ENCODE results near the gene BPHL.
"Not testable (repeated sequence)": the region's sequence is repeated elsewhere in the genome, so short reads cannot be mapped to it uniquely, and the experiment has no call there.

DNA sequence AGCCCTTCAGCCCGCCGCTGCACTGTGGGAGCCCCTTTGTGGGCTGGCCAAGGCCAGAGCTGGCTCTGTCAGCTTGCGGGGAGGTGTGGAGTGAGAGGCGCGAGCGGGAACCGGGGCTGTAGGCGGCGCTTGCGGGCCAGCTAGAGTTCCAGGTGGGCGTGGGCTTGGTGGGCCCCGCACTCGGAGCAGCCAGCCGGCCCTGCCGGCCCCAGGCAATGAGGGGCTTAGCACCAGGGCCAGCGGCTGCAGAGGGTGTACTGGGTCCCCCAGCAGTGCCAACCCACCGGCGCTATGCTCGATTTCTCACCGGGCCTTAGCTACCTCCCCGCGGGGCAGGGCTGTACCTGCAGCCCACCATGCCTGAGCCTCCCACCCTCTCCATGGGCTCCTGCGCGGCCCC lies 52.2 kb downstream of the BPHL start:
- not testable (repeated sequence) for TF ChIP-seq SUZ12 (IDR thresholded peaks at IDR 0.05; ENCODE audit: extremely low read depth, insufficient read depth, insufficient read length); YY1 (IDR thresholded peaks at IDR 0.05; ENCODE audit: insufficient read depth, insufficient read length)
